Activated CD8-positive, alpha-beta memory T cell treated with anti-CD3 and anti-CD28 coated beads for 24 hours (primary cell): ENCODE data around the gene MAPKBP1.
"Not testable (repeated sequence)": the region's sequence is repeated elsewhere in the genome, so short reads cannot be mapped to it uniquely, and the experiment has no call there.

ENCODE experiments used
- DNase-seq: peaks from one replicate; pipeline ENCODE4 v3.0.0-alpha.2; 2020

The MAPKBP1 gene, protein sequence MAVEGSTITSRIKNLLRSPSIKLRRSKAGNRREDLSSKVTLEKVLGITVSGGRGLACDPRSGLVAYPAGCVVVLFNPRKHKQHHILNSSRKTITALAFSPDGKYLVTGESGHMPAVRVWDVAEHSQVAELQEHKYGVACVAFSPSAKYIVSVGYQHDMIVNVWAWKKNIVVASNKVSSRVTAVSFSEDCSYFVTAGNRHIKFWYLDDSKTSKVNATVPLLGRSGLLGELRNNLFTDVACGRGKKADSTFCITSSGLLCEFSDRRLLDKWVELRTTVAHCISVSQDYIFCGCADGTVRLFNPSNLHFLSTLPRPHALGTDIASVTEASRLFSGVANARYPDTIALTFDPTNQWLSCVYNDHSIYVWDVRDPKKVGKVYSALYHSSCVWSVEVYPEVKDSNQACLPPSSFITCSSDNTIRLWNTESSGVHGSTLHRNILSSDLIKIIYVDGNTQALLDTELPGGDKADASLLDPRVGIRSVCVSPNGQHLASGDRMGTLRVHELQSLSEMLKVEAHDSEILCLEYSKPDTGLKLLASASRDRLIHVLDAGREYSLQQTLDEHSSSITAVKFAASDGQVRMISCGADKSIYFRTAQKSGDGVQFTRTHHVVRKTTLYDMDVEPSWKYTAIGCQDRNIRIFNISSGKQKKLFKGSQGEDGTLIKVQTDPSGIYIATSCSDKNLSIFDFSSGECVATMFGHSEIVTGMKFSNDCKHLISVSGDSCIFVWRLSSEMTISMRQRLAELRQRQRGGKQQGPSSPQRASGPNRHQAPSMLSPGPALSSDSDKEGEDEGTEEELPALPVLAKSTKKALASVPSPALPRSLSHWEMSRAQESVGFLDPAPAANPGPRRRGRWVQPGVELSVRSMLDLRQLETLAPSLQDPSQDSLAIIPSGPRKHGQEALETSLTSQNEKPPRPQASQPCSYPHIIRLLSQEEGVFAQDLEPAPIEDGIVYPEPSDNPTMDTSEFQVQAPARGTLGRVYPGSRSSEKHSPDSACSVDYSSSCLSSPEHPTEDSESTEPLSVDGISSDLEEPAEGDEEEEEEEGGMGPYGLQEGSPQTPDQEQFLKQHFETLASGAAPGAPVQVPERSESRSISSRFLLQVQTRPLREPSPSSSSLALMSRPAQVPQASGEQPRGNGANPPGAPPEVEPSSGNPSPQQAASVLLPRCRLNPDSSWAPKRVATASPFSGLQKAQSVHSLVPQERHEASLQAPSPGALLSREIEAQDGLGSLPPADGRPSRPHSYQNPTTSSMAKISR (N-terminal part only)

GRCh38 chr15:41774062-41774881 is at the start of gene MAPKBP1:
TSS of gene MAPKBP1 (plus strand) at chr15:41774484. CDS start at chr15:41775276, 792 bp downstream.
- DNase-seq = peak; percentile 98

DNA sequence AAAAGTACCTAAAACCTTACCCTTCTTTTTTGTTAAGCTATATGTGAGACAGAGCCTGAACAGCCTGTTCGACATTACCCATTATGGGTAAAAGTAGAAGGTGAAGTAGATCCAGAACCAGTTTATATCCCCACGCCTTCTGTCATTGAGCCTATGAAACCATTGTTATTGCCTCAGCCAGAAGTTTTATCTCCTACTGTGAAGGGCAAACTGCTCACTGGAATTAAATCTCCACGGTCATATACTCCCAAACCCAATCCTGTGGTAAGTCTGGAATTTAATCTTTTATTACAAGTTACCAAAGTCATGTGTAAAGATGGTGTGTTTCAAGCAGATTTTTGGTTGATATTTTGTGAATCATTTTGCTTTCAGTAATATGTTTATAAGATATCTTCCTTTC is 47.1 kb upstream of the MAPKBP1 start:
- no peak for DNase-seq

- DNase-seq = not testable (repeated sequence)
These were observed 46.2 kb upstream of the MAPKBP1 start for GRCh38 chr15:41728061-41728460.

- DNase-seq = no peak
These were observed 43.7 kb upstream of the MAPKBP1 start for GRCh38 chr15:41730543-41730942.

DNA sequence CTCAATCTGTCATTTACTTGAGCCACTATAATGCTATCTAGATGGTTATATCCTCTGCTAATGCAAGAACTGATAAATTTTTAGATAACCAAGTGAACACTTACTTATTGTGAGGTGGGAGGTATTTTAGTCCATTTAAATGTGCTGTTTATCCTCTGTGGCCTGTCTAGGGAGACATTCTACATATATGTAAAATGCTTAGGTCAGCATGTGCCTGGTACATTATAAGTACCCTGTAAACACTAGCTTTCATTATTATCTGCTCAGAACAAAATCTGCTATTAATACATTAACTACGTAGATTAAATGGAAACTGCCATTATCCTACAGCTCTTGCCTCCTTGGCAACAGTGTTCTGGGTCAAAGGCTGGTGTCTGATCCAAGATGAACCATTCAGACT is 41.8 kb upstream of the MAPKBP1 start:
- DNase-seq = no peak

DNA sequence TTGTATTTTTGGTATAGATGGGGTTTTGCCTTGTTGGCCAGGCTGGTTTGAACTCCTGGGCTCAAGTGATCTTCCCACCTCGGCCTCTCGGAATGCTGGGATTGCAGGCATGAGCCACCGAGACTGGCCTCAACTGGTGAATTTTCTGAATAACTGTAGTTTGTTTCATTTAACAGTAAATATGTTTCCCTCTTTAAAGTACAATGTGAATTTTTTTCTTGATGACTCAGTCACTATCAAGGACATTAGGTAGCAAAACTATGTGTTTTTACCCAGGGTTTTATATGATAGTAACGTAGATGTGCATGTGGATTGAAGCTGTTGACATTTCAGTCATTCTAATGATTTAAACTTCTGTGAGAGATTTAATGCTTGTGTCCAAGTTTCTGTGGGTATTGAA is 40.2 kb upstream of the MAPKBP1 start:
- DNase-seq = no peak

- no peak for DNase-seq
These were observed 39.2 kb upstream of the MAPKBP1 start for GRCh38 chr15:41735046-41735445.

DNA sequence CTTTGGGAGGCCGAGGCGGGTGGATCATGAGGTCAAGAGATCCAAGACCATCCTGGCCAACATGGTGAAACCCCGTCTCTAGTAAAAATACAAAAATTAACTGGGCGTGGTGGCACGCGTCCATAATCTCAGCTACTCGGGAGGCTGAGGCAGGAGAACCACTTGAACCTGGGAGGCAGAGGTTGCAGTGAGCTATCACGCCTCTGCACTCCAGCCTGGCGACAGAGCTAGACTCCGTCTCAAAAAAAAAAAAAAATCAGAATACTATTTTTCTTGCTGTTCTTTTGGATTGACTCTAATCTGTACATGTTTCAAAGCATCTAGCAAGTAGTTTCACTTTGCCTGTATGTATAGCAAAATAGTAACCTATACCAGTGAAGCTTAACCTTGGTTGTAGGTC is 38.8 kb upstream of the MAPKBP1 start:
- not testable (repeated sequence) for DNase-seq

DNA sequence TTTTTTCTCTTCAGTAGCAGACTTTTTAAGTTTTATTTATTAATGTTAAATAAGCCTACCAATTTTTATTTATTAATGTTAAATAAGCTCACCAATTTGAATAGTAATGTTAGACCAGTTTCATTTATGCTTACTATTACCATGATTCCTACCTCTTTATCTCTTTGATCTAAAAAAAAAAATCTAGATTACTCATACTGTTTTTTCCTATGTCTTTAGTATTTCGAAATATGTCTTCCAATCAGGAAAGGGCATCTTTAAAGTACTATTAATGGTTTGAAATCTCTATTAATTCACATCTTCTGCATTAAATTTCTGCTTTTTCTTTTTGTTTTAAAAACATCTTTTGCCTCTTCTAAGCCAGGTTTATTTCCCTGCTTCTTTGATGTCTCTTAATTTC is 27.5 kb upstream of the MAPKBP1 start:
- DNase-seq = no peak

GRCh38 chr15:41756198-41756597 is 18.1 kb upstream of the MAPKBP1 start:
- DNase-seq = no peak

DNA sequence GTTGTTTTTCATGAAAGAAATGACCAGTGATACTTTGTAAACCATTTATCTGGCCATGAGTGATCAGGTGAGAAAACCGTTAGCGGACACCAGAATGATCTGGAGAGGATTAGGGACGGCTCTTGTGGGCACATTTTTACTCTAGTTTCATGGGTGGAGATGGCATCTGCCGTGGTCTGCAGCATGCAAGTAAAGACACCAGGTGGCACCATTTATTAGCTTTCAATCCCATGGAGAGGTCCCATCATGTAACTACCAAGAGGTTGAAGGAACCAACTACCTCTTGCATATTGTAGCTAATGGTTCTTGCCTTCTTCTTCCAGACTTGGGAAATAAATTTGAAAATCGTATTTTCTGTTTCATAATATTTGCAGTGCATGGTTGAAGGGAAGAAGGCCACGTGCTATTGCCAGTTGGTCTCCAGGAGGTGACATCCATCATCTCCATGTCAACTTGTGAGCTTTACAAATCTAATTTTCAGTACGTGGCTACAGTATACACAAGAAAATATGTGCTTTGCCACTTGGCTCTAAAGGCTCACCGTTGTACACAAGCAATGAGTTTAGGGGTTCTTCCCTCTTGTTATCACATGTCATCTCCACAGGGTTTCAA is 1.5 kb upstream of the MAPKBP1 start:
- DNase-seq = no peak

- no peak for DNase-seq
These were observed 954 bp upstream of the MAPKBP1 start for GRCh38 chr15:41773332-41773728.

DNA sequence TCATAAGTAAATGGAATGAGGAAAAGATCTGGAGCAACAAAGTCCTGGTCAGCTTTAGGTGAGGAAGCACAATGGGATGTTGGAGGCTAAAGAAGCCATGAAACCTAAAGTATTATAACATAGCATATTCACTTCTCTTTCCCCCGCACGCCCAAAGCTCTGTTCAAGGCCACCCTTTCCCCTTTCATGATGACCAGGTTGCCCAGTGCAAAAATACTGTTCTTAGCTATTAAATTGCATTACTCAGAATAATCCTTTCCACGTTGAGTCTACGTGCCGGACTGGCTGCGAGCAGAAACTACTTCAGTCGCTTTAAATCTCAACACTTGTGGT is 589 bp upstream of the MAPKBP1 start:
- DNase-seq = no peak

GRCh38 chr15:41774882-41775417 is 666 bp downstream of the MAPKBP1 start:
- DNase-seq = peak; percentile 63

- no peak for DNase-seq
These were observed 1.4 kb downstream of the MAPKBP1 start for GRCh38 chr15:41775651-41776050.

- DNase-seq = no peak
These were observed 3.2 kb downstream of the MAPKBP1 start for GRCh38 chr15:41777421-41777973.

DNA sequence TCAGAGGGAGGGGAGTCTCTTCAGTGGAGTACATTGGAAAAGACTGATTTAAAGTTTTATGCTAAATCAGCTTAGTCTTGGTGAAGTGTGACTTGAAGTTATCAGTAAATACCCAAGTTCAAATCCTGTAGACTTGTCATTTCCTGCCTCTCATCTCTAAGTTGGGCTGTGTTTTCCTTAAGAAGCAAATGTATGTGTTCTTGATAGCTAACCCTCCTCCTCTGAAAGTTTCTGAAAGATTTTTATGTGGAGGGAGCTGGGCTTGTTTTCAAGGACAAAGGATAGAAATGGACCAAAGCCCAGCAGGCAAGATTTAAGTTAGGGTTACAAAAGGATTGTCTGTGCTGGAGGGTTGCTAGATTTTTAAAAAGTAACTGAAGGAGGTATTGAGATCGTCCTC is 4.2 kb downstream of the MAPKBP1 start:
- DNase-seq = no peak

DNA sequence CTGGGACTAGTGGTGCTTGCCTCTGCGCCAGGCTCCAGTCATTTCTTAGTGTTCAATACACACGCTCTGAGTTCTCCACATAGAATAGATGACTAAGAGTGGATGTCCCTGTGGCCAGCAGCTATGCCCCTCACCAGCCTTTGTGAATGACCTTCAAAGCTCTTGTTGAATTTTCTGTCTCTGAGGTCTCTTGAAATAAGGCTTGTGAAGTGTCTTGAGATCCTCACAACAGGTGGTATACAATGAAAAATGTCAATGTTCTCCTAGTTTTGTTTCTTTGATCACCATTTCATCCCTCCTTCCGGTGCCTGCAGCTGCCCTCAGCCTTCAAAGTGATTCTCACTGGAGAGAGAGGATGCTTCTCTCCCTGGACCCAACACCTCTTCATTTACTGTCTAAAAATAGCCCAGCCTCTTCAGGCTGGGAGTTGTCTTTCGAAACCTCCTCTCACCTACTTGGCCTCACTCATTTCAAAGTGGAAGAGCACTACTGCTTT is 5.4 kb downstream of the MAPKBP1 start:
- no peak for DNase-seq

DNA sequence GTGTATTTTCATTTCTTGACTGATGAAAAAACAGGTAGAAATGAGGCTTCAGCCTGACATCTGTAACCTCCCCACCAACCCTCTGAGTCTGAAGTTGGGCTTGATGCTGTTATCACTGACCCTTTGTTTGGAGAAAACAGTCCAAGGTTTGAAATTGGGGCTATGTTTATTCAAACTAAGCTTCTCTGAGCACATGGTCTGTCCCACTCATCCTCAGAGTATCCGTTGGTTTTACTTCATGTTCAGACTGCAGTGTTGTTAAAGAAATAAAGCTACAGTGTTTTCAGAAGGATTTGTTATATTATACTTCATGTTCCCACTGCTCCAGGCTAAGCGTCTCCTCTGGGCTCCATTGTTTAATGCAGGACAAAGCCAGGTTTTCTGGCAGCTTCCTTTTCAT is 6.0 kb downstream of the MAPKBP1 start:
- DNase-seq = no peak

GRCh38 chr15:41780727-41781126 is 6.4 kb downstream of the MAPKBP1 start:
- DNase-seq = no peak
